Right renal cortex interstitium (tissue), 3 donors: Measurements from ENCODE around the gene KIF15. TPM values are rescaled to one million over a fixed set of nuclear protein-coding genes. Genes with fewer than 3 reads are reported as not detected.
"Not testable (repeated sequence)": the region's sequence is repeated elsewhere in the genome, so short reads cannot be mapped to it uniquely, and the experiment has no call there.

Experiments
- DNase-seq, 3 donors: peaks; one replicate each; pipeline ENCODE4 v3.0.0-alpha.2; 2013; ENCODE audit warnings: low read depth in 3 of 3, low spot score in 2 of 3
- polyA plus RNA-seq, 3 donors: library from polyadenylated mRNA; unstranded; fragments of 120-200 nt; gene quantifications; one replicate each; pipeline ENCODE4 v1.2.1, GENCODE V29; 2013; ENCODE audit not compliant: insufficient read length in 3 of 3

The KIF15 gene
- 10 to 100 TPM; 25.8 to 30.2 (median 27.5) TPM for polyA plus RNA-seq

DNA sequence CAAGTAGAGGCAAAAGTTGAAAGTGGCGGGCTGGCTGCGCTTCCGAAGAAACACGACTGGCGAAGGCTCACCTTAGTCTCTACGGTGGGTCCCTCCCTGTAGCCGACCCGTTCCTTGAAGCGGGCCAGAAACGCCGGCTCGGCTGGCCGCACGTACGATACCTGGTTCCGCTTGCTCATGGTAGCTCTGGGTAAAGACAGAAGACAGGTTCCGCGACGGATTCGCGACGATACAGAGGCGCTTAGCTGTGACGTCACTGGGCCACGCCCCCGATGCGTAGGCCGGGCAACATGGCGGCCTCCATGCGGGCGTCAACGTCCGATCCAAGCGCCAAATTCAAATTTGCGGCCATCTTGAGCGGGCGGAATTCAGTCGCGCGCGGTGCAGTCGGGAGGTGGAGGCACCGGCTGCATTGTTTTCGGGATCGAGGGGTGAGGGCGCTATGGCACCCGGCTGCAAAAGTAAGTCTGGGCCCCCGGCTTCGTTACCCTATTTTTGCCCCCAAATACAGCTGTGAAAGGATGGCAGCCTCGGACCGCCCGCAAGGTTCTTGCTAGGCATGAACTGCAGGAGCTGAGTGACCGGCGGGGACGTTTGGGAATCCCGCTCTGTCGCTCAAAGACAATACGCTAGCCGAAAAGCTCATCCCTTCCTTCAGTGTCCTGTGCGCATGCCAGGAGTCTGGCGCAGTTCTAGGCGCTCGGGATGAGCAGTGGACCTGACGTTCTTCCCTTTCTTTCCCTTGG, at the start of gene KIF15, which contains the start of gene KIAA1143:
KIF15 (plus strand) TSS at position 371 of the 746 bp plus-strand sequence; CDS start at position 443, 72 bp downstream.
KIAA1143 (minus strand) TSS at position 196 of the 746 bp plus-strand sequence; CDS start at position 179, 17 bp downstream.
- DNase-seq = peak; percentile 89 to 94 (median 93)

- DNase-seq = peak; percentile 78 to 86 (median 84)
Observed at GRCh38 chr3:44712455-44713075, 49.0 kb upstream of the KIF15 start, which contains the start of gene ZNF502. TSS of gene ZNF502 (plus strand) at chr3:44712660. CDS start at chr3:44720262, 7,602 bp downstream.

DNA sequence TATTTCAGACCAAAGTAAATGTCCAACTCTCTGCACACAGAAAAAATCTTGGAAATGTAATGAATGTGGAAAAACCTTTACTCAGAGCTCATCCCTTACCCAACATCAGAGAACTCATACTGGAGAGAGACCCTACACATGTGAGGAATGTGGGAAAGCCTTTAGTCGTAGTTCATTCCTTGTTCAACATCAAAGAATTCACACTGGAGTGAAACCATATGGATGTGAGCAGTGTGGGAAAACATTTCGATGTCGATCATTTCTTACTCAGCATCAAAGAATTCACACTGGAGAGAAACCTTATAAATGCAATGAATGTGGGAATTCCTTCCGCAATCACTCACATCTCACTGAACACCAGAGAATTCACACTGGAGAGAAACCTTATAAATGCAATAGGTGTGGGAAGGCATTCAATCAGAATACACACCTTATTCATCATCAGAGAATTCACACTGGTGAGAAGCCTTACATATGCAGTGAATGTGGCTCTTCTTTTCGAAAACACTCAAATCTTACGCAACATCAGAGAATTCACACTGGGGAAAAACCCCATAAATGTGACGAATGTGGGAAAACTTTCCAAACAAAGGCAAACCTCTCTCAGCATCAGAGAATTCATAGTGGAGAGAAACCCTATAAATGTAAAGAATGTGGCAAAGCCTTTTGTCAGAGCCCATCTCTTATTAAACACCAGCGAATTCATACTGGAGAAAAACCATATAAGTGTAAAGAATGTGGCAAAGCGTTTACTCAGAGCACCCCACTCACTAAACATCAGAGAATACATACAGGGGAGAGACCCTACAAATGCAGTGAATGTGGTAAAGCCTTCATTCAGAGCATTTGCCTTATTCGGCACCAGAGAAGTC, 40.1 kb upstream of the KIF15 start:
- no peak for DNase-seq

DNA sequence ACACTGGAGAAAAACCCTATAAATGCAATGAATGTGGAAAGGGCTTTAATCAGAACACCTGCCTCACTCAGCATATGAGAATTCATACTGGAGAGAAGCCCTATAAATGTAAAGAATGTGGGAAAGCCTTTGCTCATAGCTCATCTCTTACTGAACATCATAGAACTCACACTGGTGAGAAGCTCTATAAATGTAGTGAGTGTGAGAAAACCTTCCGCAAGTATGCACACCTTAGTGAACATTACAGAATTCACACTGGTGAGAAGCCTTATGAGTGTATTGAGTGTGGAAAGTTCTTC, 39.5 kb upstream of the KIF15 start:
- DNase-seq = no peak

DNA sequence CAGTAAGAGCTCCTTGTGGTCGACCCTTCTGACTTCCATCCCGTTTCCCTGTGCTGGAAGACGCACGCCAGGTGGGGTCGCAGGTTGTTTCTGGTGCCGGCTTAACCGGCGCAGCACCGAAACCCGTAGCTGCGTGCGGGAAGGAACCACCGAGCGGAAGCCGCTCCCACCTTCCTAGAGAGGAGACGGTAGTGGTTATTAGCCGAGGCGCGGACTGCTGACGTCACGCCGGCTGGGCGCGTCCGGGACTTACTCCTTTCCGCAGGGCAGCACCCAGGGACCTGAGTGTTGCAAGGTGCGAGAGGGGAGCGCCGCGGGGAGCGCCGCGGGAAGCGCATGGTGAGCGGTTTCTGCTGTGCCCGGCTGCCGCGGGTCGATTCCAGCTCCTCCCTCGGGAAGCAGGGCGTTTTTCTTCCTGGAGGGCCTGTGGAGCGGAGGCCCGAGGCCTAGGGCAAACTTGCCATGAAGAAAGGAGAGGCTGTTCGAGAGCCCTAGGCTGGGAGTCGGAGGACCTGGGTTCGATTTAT, 32.1 kb upstream of the KIF15 start, which contains the start of gene ZNF501:
ZNF501 (plus strand) TSS at position 252 of the 527 bp plus-strand sequence. CDS start 4,787 bp downstream, outside the sequence.
- peak; percentile 81 to 86 (median 83) for DNase-seq

GRCh38 chr3:44734646-44735168, 26.9 kb upstream of the KIF15 start:
- no peak for DNase-seq

DNA sequence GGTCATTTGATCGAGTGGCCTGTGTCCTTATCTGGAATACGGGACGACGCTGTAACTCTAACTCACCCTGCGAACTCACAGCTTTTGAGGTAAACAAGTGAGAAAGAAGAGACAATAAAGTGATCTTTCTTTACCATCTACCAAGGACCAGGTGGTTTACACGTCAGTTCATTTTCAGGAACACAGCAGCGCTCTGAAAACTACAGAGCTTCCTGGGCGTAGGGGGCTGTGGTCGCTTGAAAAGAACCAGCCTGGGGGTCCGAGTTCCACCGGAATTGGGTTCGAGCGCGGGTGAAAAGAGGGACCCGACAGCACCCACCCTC, 532 bp upstream of the KIF15 start:
- peak in 2 of 3 donors; percentile 16 to 19 for DNase-seq

DNA sequence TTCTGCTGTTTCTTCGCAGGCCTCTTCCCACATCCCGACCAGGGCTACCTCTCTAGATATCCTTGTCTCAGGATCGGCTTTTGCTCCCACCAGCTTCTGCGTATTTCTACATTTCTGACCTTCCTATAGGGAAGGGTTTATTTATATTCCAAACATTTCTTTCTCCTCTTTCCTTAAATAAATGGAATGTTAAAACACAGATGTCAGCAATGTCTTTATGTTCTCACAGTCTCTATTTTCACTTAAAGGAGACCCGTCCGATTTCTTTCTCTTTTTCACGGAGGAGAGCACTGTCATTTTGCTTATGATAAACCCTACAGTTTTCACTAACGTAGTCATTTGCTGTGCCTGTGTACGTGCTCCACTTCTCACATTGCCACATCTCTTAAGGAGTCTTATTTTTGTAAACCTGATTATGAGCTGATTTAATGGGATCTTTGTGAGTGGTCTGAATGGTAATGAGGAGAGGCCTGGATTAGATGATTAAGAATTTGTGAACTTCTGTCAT, 630 bp downstream of the KIF15 start:
- peak in 2 of 3 donors; percentile 6 to 8 for DNase-seq

GRCh38 chr3:44762690-44763089, 1.1 kb downstream of the KIF15 start:
- DNase-seq = no peak

GRCh38 chr3:44764248-44764647, 2.7 kb downstream of the KIF15 start:
- DNase-seq = no peak

- DNase-seq = no peak
Observed at GRCh38 chr3:44771424-44772098, 10.0 kb downstream of the KIF15 start.

- no peak for DNase-seq
Observed at GRCh38 chr3:44772099-44772442, 10.5 kb downstream of the KIF15 start.

DNA sequence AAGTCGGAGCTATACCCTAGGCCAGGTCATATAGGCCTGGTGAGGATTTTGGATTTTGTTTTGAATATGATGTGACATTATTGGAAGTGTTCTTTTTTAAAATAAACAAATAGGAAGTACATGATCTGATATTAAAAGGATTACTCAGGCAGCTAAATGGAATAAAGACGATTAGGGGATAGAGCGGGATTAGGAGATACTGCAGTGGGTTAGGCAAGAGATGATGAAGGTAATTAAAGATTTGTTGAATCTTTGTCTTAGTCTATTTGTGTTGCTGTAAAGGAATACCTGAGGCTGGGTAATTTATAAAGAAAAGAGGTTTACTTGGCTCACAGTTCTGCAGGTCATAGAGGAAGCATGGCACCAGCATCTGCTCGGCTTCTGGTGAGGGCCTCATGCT, 21.3 kb downstream of the KIF15 start:
- DNase-seq = no peak

GRCh38 chr3:44795197-44795596, 33.6 kb downstream of the KIF15 start:
- DNase-seq = no peak

- no peak for DNase-seq
Observed at GRCh38 chr3:44802011-44802410, 40.4 kb downstream of the KIF15 start.

DNA sequence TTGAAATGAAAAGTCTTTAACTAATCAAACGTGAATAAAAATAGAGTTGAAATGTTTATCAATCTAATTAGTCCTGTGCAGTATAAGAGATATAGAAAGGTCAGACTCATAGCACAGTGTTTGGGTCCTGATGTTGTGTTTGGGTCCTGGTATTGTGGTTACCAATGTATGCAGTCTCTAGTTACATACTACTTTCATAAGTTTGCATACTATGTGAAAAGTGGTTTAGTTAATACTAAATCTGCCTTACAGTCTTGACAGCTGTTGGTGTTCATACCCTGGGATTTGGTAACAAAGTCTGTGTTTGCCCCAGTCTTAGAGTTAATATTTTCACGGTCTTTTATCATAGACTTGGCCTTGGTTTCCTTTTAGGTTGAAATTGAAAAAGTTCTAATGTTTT, 41.7 kb downstream of the KIF15 start:
- DNase-seq = no peak

DNA sequence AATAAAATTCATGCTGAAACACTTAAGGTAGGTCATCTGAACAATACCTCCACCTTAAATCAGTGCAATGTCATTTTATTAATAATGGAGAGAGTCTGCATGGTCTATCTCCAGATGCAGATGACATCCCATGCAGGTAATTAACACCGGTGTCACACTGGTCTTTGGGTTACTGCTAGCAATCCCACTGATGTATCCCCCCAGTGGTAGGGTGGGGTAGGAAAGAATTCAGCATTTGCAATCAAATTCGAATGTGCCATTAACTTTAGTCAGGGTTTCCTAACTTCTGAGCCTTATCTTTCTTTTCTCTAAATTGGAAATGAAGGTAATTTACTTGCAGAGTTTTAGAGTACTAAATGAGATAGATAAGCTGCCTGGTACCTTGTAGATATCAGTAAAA, 44.4 kb downstream of the KIF15 start:
- DNase-seq = no peak

DNA sequence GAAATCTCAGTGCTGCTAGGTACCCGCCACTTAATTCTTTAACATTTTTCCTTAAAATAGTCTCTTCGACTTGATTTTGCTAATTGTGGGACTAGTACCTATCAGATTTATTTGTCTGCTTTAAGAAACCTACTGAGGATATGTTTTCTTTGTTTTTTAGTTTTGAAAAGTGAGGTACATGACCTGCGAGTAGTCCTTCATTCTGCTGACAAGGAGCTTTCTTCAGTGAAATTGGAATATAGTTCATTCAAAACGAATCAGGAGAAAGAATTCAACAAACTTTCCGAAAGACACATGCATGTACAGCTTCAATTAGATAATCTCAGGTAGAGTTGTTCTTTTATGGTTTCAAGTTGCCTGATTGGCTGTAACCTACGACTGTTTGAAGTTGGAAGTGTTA, 53.2 kb downstream of the KIF15 start:
- no peak for DNase-seq

DNA sequence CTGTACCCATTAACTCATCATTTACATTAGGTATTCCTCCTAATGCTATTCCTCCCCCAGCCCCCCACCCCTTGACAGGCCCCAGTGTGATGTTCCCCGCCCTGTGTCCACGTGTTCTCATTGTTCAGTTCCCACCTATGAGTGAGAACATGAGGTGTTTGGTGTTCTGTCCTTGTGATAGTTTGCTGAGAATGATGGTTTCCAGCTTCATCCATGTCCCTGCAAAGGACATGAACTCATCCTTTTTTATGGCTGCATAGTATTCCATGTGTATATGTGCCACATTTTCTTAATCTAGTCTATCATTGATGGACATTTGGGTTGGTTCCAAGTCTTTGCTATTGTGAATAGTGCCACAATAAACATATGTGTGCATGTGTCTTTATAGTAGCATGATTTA, 54.7 kb downstream of the KIF15 start:
- DNase-seq = not testable (repeated sequence)

- not testable (repeated sequence) for DNase-seq
Observed at GRCh38 chr3:44821206-44821605, 59.6 kb downstream of the KIF15 start.
